K562 (cell line): ENCODE data around the gene KIRREL1. TPM values are rescaled to one million over a fixed set of nuclear protein-coding genes. Genes with fewer than 3 reads are reported as not detected.

Source experiments
- ATAC-seq: fragments of 200-7000 bp; cut with Tn5 transposase; 3 replicates; pipeline ENCODE4 v1.9.1; 2020; ENCODE audit warnings: moderate library complexity
- BruUV-seq: library from RNA; stranded (reverse); fragments of 400-500 nt; replicated peaks from 2 replicates; lab custom pipeline; 2021; lab: Mats Ljungman, UMichigan
- CTCF ChIA-PET: fragments of 300-600 bp; formaldehyde crosslinking; extraction: SDS; loops from one replicate; lab custom pipeline; 2021; ENCODE audit warnings: low intra/inter-chr PET ratio; lab: Yijun Ruan, JAX
- POLR2A ChIA-PET: fragments of 300-600, 350-650 bp; sonication (Branson Sonifier 250); formaldehyde crosslinking; extraction: SDS; loops from one replicate; lab custom pipeline; 2021; ENCODE audit warnings: antibody characterized with exemption, inconsistent platforms; lab: Yijun Ruan, JAX
- DNase-seq, 4 experiments: peaks; one replicate each; pipeline versions ENCODE4 v3.0.0 to v3.0.0-alpha.2; 2011 to 2018; ENCODE audit warnings: low spot score in 3 of 4, mixed read lengths in 3 of 4; ENCODE audit errors: extremely low read depth in 1 of 4
- FAIRE-seq: peaks from 2 replicates; lab custom pipeline; 2011; peaks lifted over from hg19 to GRCh38; lab: Jason Lieb, UNC
- H2AFZ ChIP-seq: 2 replicates; pipeline ENCODE4 v1.6.0; 2011; ENCODE audit warnings: low read depth, low read length, control low read depth, inconsistent platforms
- H3K27ac ChIP-seq: fragments of 200-600 bp; 3 replicates; pipeline ENCODE4 v1.8.0; 2011; ENCODE audit warnings: low read depth, mild to moderate bottlenecking, control low read depth, inconsistent platforms, low read length, moderate library complexity, mixed read lengths; ENCODE audit errors: extremely low read depth
- H3K27me3 ChIP-seq, 2 experiments: fragments of 300-600 bp in 1 of 2; 2 replicates in 1 of 2; 3 replicates in 1 of 2; pipeline versions ENCODE4 v1.6.0 to v1.8.0; 2011; ENCODE audit warnings: inconsistent platforms in 2 of 2, low read length in 2 of 2, mild to moderate bottlenecking in 1 of 2, mixed read lengths in 1 of 2, moderate library complexity in 1 of 2; ENCODE audit not compliant: control insufficient read depth in 2 of 2, insufficient read depth in 2 of 2
- H3K36me3 ChIP-seq: fragments of 300-600 bp; 3 replicates; pipeline ENCODE4 v1.8.0; 2011; ENCODE audit warnings: mild to moderate bottlenecking, low read length, inconsistent platforms; ENCODE audit not compliant: control insufficient read depth, insufficient read depth
- H3K4me1 ChIP-seq, 2 experiments: fragments of 200-600 bp in 1 of 2; replicated peaks in 1 of 2; 2 replicates in 1 of 2; 3 replicates in 1 of 2; pipeline versions ENCODE4 v1.5.1 to v1.8.0; 2011; ENCODE audit warnings: inconsistent platforms in 2 of 2, low read length in 2 of 2, mild to moderate bottlenecking in 1 of 2, mixed read lengths in 1 of 2, moderate library complexity in 1 of 2; ENCODE audit not compliant: control insufficient read depth in 2 of 2, insufficient read depth in 2 of 2
- H3K4me2 ChIP-seq: 2 replicates; pipeline ENCODE4 v1.6.1; 2011; ENCODE audit warnings: low read length, control low read depth, inconsistent platforms, mixed read lengths; ENCODE audit not compliant: insufficient read depth
- H3K4me3 ChIP-seq: fragments of 200-600 bp; sonication (generic), shearing (Covaris generic); 2 replicates; pipeline ENCODE4 v1.5.1; 2016; ENCODE audit warnings: control low read depth, inconsistent platforms
- H3K79me2 ChIP-seq: fragments of 200-600 bp; 3 replicates; pipeline ENCODE4 v1.8.0; 2011; ENCODE audit warnings: low read length, inconsistent platforms; ENCODE audit not compliant: control insufficient read depth, insufficient read depth
- H3K9ac ChIP-seq, 2 experiments: 2 replicates each; pipeline versions ENCODE4 v1.6.0 to v1.6.1; 2011; ENCODE audit warnings: low read depth in 2 of 2, low read length in 2 of 2, control low read depth in 1 of 2, inconsistent platforms in 1 of 2, mild to moderate bottlenecking in 1 of 2, mixed read lengths in 1 of 2; ENCODE audit not compliant: insufficient read depth in 1 of 2
- H3K9me1 ChIP-seq: one replicate; pipeline ENCODE4 v1.6.0; 2011; ENCODE audit warnings: inconsistent platforms, mild to moderate bottlenecking, low read length, moderate library complexity; ENCODE audit not compliant: control insufficient read depth, insufficient read depth
- H3K9me3 ChIP-seq: replicated peaks from 2 replicates; pipeline ENCODE4 v1.5.1; 2011; ENCODE audit warnings: low read depth, low read length, inconsistent platforms; ENCODE audit not compliant: control insufficient read depth, insufficient read depth
- H4K20me1 ChIP-seq: replicated peaks from 2 replicates; pipeline ENCODE4 v1.6.1; 2011; ENCODE audit warnings: low read length, inconsistent platforms, mixed read lengths; ENCODE audit not compliant: control insufficient read depth, insufficient read depth
- AFF4 ChIP-seq: sonication (generic); formaldehyde crosslinking; IDR thresholded peaks from 2 replicates; pipeline ENCODE4 v1.8.0; 2023; ENCODE audit warnings: mild to moderate bottlenecking, missing genetic modification reagents
- COPS2 ChIP-seq: fragments of 450-650 bp; conservative IDR thresholded peaks from 2 replicates; pipeline ENCODE4 v1.6.1; 2016; ENCODE audit warnings: mild to moderate bottlenecking, moderate library complexity
- KAT2B ChIP-seq: IDR thresholded peaks from one replicate; pipeline ENCODE4 v1.6.1; 2012; ENCODE audit warnings: low read depth, mild to moderate bottlenecking, control low read depth, inconsistent platforms, low read length, moderate library complexity
- NFATC3 ChIP-seq: fragments of 450-650 bp; IDR thresholded peaks from 2 replicates; pipeline ENCODE4 v1.6.1; 2017; ENCODE audit warnings: mild to moderate bottlenecking
- RBM39 ChIP-seq: fragments of 200-400 bp; formaldehyde crosslinking; optimal IDR thresholded peaks from 2 replicates; pipeline ENCODE3; 2018; ENCODE audit warnings: low read depth, low read length
- SP1 ChIP-seq: sonication (generic); formaldehyde crosslinking; IDR thresholded peaks from 2 replicates; pipeline ENCODE4 v1.8.1; 2022; ENCODE audit warnings: mild to moderate bottlenecking, missing genetic modification reagents
- ZFPM2 ChIP-seq: fragments of 250-450 bp; sonication (Bioruptor Pico); IDR thresholded peaks from 2 replicates; pipeline ENCODE4 v1.5.1; 2022; ENCODE audit warnings: mild to moderate bottlenecking
- WGBS: fragments of 100-300 bp; shearing (Covaris generic); methylation state at CpG from one replicate; pipeline ENCODE4 v1.1.6; 2016; ENCODE audit warnings: low coverage, mixed read lengths; ENCODE audit not compliant: insufficient coverage; ENCODE audit errors: missing lambda C conversion rate; 5-methylcytosine and 5-hydroxymethylcytosine counted together
- in situ Hi-C: fragments of 300-500 bp; cut with MboI; formaldehyde crosslinking; loops from 4 replicates; pipeline ENCODE4 v1.15.0; 2018; ENCODE audit warnings: inconsistent platforms, mixed read lengths
- intact Hi-C: fragments of 100-400 bp; cut with micrococcal nuclease; formaldehyde crosslinking; loops from 2 replicates; pipeline ENCODE4 v1.14.2; 2022
- polyA plus RNA-seq, 8 experiments: library from polyadenylated mRNA; depleted of rRNA in 4 of 8; stranded (reverse) in 5 of 8; unstranded in 3 of 8; fragments of >200 nt; fragmentation: Nextera tagmentation in 2 of 8; fragmentation: Illumina TruSeq in 1 of 8; extraction: Ambion mirVana in 2 of 8; extraction: Trizol in 1 of 8; gene quantifications; 2 replicates each; pipeline versions ENCODE4 v1.2.1 to v1.2.3, GENCODE V29; 2011 to 2014; ENCODE audit warnings: inconsistent platforms in 1 of 8, missing spikeins in 1 of 8
- total RNA-seq, 7 experiments: library from RNA; depleted of rRNA in 6 of 7; stranded (reverse); fragments of >200 nt in 6 of 7; fragmentation: Illumina TruSeq in 2 of 7; extraction: Trizol in 2 of 7; gene quantifications; 2 replicates each; pipeline versions ENCODE4 v1.2.1 to v1.2.3, GENCODE V29; 2011 to 2021; ENCODE audit warnings: low replicate concordance in 1 of 7
- TF ChIP-seq, protein P1 (sequence below): fragments of 200-800 bp; sonication (Bioruptor generic); IDR thresholded peaks from 2 replicates; pipeline ENCODE4 v1.6.1; 2017; ENCODE audit warnings: missing genetic modification characterization, missing compliant biosample characterization
- TF ChIP-seq, protein P2 (sequence below): fragments of 450-650 bp; IDR thresholded peaks from 2 replicates; pipeline ENCODE4 v1.6.1; 2016; ENCODE audit warnings: low read depth, mild to moderate bottlenecking, moderate library complexity

Gene KIRREL1
- total and polyA plus RNA-seq, 9 of the 15 experiments (the other 6 are each of a cell fraction or from before 2014, with no cell fraction given), result under 0.01 to 0.22 (median 0.03) TPM; not detected in 3

DNA sequence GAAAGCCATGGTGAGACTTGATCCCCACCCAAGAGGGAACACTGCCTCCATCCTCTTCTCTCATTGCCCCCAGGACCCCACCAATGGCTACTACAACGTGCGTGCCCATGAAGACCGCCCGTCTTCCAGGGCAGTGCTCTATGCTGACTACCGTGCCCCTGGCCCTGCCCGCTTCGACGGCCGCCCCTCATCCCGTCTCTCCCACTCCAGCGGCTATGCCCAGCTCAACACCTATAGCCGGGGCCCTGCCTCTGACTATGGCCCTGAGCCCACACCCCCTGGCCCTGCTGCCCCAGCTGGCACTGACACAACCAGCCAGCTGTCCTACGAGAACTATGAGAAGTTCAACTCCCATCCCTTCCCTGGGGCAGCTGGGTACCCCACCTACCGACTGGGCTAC is 101.1 kb downstream of the KIRREL1 start:
- Histone ChIP-seq H3K4me1 (no peaks in the 10 kb centered on the region), H3K79me2 (no peaks in the 10 kb centered on the region), H3K4me3 (no peak overlapping the region), H3K9me3 (no peaks in the 10 kb centered on the region), H3K36me3 (no peaks in the 10 kb centered on the region), H3K9me1 (no peaks in the 10 kb centered on the region), H4K20me1 (no peaks in the 10 kb centered on the region), H3K27ac (no peak overlapping the region), H2AFZ (no peak overlapping the region), H3K9ac (no peak overlapping the region), H3K27me3 (peaks cover 18 to 54% of the 10 kb centered on the region in 2 experiments; a peak in 4 of 5 replicates), H3K4me2 (no peak overlapping the region)
- WGBS, result 2% methylated on average over 13 of the region's 14 CpGs
- POLR2A ChIA-PET, result no interaction called here
- no peak for FAIRE-seq
- in situ Hi-C loops (loop anchor here (10.0 kb wide), 1 partner anchor 90 kb away; no protein-coding TSS in a partner anchor), intact Hi-C loops (no loop called here)
- no peak for DNase-seq
- TF ChIP-seq KAT2B (no peak), ZFPM2 (CRISPR knock-in tag) (no peak), RBM39 (no peak), AFF4 (CRISPR knock-in tag) (no peak), COPS2 (no peak), NFATC3 (no peak), SP1 (CRISPR knock-in tag) (no peak)
- TF ChIP-seq, protein P1, sequence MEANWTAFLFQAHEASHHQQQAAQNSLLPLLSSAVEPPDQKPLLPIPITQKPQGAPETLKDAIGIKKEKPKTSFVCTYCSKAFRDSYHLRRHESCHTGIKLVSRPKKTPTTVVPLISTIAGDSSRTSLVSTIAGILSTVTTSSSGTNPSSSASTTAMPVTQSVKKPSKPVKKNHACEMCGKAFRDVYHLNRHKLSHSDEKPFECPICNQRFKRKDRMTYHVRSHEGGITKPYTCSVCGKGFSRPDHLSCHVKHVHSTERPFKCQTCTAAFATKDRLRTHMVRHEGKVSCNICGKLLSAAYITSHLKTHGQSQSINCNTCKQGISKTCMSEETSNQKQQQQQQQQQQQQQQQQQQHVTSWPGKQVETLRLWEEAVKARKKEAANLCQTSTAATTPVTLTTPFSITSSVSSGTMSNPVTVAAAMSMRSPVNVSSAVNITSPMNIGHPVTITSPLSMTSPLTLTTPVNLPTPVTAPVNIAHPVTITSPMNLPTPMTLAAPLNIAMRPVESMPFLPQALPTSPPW (CRISPR knock-in tag), result no peak
- TF ChIP-seq, protein P2, sequence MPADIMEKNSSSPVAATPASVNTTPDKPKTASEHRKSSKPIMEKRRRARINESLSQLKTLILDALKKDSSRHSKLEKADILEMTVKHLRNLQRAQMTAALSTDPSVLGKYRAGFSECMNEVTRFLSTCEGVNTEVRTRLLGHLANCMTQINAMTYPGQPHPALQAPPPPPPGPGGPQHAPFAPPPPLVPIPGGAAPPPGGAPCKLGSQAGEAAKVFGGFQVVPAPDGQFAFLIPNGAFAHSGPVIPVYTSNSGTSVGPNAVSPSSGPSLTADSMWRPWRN, result no peak
- CTCF ChIA-PET, result no interaction called here
- ATAC-seq, result no peak
- BruUV-seq, result no TSS peak
